Measurements from ENCODE around the gene PLXNA4.
A peak's percentile ranks its signal among the peaks of the same experiment; 100 is the strongest.

Gene PLXNA4

DNA sequence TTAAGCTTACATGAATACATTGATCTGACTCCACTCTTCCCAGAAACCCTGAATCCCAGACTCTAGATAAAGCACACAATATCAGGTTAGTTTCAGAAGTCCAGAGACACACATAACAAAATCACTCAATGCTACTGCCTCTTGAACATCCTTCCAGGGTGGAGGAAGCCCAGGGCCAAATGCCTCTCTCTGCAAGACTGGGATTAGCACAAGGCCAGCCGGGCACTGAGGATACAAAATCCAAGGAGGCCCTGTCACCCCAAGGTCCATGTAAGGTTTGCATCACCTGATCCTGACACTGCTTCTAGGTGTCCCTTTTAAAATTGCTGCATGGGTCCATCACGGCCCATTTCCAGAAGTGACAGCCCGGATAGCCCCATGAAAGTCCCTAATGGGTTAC is 2.6 kb upstream of the PLXNA4 start:
- Histone ChIP-seq H2BK15ac (ENCODE audit: low read depth, poor library complexity, severe bottlenecking) (no peak overlapping the region), H3K79me1 (replicated peaks; ENCODE audit: low read length, poor library complexity, severe bottlenecking) (no peaks in the 10 kb centered on the region), H3K9me3 (ENCODE audit: control insufficient read depth, low read length) (no peaks in the 10 kb centered on the region), H2BK5ac (ENCODE audit: low read depth, low read length, poor library complexity, severe bottlenecking) (no peak overlapping the region), H2BK120ac (ENCODE audit: low read depth, low read length) (no peak overlapping the region), H3K18ac (ENCODE audit: low read depth in 1 of 2, low read length in 2 of 2) (no peak overlapping the region), H3K36me3 (ENCODE audit: control insufficient read depth in 1 of 2, insufficient read depth in 2 of 2, low read depth in 1 of 2, low read length in 2 of 2) (no peaks in the 10 kb centered on the region), H2AFZ (ENCODE audit: low read depth, low read length) (no peak overlapping the region), H3K4me2 (ENCODE audit: low read length, poor library complexity, severe bottlenecking) (no peak overlapping the region), H3K23ac (ENCODE audit: low read length in 2 of 2) (no peak overlapping the region), H4K91ac (ENCODE audit: low read length) (no peak overlapping the region), H3K27me3 (ENCODE audit: control insufficient read depth in 1 of 2, insufficient read depth in 1 of 2, low read length in 2 of 2) (peaks cover 25 to 75% of the 10 kb centered on the region in 2 experiments), H2AK5ac (ENCODE audit: low read length, severe bottlenecking) (no peak overlapping the region), H2BK12ac (ENCODE audit: low read length in 2 of 2) (no peak overlapping the region), H4K8ac (ENCODE audit: low read length) (no peak overlapping the region), H3K4ac (ENCODE audit: low read depth in 1 of 2, low read length in 2 of 2) (no peak overlapping the region), H3K14ac (ENCODE audit: low read length in 2 of 2) (no peak overlapping the region), H3K9ac (ENCODE audit: low read length) (no peak overlapping the region), H3K4me3 (ENCODE audit: insufficient read depth in 1 of 2, low read depth in 1 of 2, low read length in 2 of 2) (no peak overlapping the region), H3K4me1 (ENCODE audit: control insufficient read depth, insufficient read depth, low read depth, low read length) (peaks cover 21% of the 10 kb centered on the region), H3K27ac (ENCODE audit: low read length, poor library complexity, severe bottlenecking) (no peak overlapping the region)
- WGBS = 79% methylated on average over 3 of the region's 3 CpGs
- no peak for DNase-seq

- H2BK120ac ChIP-seq (ENCODE audit: low read depth, low read length) = no peak overlapping the region
- H3K23ac ChIP-seq (ENCODE audit: low read length in 2 of 2) = no peak overlapping the region
- no peak overlapping the region for H3K9ac ChIP-seq (ENCODE audit: low read length)
- H3K4me3 ChIP-seq (ENCODE audit: insufficient read depth in 1 of 2, low read depth in 1 of 2, low read length in 2 of 2) = no peak overlapping the region
- H4K91ac ChIP-seq (ENCODE audit: low read length) = no peak overlapping the region
- no peak overlapping the region for H3K14ac ChIP-seq (ENCODE audit: low read length in 2 of 2)
- H3K4me1 ChIP-seq (ENCODE audit: control insufficient read depth, insufficient read depth, low read depth, low read length) = peaks cover 21% of the 10 kb centered on the region
- H4K8ac ChIP-seq (ENCODE audit: low read length) = no peak overlapping the region
- WGBS = 82% methylated on average over 3 of the region's 3 CpGs
- H2AFZ ChIP-seq (ENCODE audit: low read depth, low read length) = no peak overlapping the region
- no peak overlapping the region for H2AK5ac ChIP-seq (ENCODE audit: low read length, severe bottlenecking)
- H3K4me2 ChIP-seq (ENCODE audit: low read length, poor library complexity, severe bottlenecking) = no peak overlapping the region
- DNase-seq = no peak
- H3K79me1 ChIP-seq (replicated peaks; ENCODE audit: low read length, poor library complexity, severe bottlenecking) = no peaks in the 10 kb centered on the region
- no peak overlapping the region for H3K27ac ChIP-seq (ENCODE audit: low read length, poor library complexity, severe bottlenecking)
- no peak overlapping the region for H3K18ac ChIP-seq (ENCODE audit: low read depth in 1 of 2, low read length in 2 of 2)
- no peaks in the 10 kb centered on the region for H3K9me3 ChIP-seq (ENCODE audit: control insufficient read depth, low read length)
- no peak overlapping the region for H2BK15ac ChIP-seq (ENCODE audit: low read depth, poor library complexity, severe bottlenecking)
- no peak overlapping the region for H2BK12ac ChIP-seq (ENCODE audit: low read length in 2 of 2)
- H3K4ac ChIP-seq (ENCODE audit: low read depth in 1 of 2, low read length in 2 of 2) = no peak overlapping the region
- no peak overlapping the region for H2BK5ac ChIP-seq (ENCODE audit: low read depth, low read length, poor library complexity, severe bottlenecking)
- H3K27me3 ChIP-seq (ENCODE audit: control insufficient read depth in 1 of 2, insufficient read depth in 1 of 2, low read length in 2 of 2) = peaks cover 21 to 82% of the 10 kb centered on the region in 2 experiments
- no peaks in the 10 kb centered on the region for H3K36me3 ChIP-seq (ENCODE audit: control insufficient read depth in 1 of 2, insufficient read depth in 2 of 2, low read depth in 1 of 2, low read length in 2 of 2)
Measured at GRCh38 chr7:132578050-132578370, 1.7 kb upstream of the PLXNA4 start.

DNA sequence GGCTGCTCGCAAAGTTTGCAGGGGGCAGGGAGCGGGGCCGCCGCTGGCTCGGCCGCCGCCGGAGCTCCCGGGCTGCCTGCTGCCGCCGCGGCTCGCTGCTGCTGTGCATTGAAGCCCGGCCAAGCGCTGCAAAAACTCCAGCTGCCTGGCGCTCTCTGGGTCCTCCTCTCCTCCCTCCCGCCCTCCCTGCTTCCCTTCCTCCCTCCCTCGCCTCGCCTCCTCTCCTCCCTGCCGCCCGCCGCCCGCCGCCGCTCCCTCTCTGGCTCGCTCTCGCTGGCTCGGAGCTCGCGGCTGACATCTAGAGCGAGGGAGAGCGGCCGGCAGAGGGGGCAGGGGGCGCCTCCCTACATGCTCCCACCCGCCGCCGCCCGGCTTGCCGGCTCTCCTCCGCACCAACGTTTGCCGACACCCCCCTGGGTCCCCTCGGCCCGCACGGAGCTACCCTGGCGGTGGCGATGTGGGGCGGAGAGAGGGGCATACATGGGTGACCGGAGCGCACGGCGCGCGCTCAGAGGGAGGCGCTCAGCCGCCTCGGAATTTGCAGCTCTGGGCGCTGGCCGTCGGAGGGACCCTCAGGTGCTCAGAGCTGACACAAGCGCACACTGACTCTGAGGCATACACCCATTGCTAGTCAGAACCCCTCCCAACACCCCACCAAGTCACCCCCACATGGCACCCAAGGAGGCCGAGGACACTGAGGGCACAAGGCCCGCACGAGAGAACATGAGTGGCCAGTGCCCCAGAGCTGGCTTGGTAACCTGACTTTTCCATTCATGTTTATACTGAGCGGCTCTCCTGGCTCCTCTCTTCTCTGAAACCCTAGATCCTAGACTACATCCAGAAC is 1.2 kb upstream of the PLXNA4 start:
- Histone ChIP-seq H3K18ac (ENCODE audit: low read depth in 1 of 2, low read length in 2 of 2) (no peak overlapping the region), H3K9ac (ENCODE audit: low read length) (peak overlapping the region; percentile 26), H3K4me1 (ENCODE audit: control insufficient read depth, insufficient read depth, low read depth, low read length) (peaks cover 21% of the 10 kb centered on the region), H3K23ac (ENCODE audit: low read length in 2 of 2) (no peak overlapping the region), H3K14ac (ENCODE audit: low read length in 2 of 2) (no peak overlapping the region), H3K9me3 (ENCODE audit: control insufficient read depth, low read length) (no peaks in the 10 kb centered on the region), H2BK15ac (ENCODE audit: low read depth, poor library complexity, severe bottlenecking) (no peak overlapping the region), H3K36me3 (ENCODE audit: control insufficient read depth in 1 of 2, insufficient read depth in 2 of 2, low read depth in 1 of 2, low read length in 2 of 2) (no peaks in the 10 kb centered on the region), H4K91ac (ENCODE audit: low read length) (no peak overlapping the region), H2AFZ (ENCODE audit: low read depth, low read length) (peak overlapping the region; percentile 37), H2AK5ac (ENCODE audit: low read length, severe bottlenecking) (no peak overlapping the region), H2BK120ac (ENCODE audit: low read depth, low read length) (no peak overlapping the region), H4K8ac (ENCODE audit: low read length) (no peak overlapping the region), H3K27ac (ENCODE audit: low read length, poor library complexity, severe bottlenecking) (no peak overlapping the region), H3K4ac (ENCODE audit: low read depth in 1 of 2, low read length in 2 of 2) (no peak overlapping the region), H2BK5ac (ENCODE audit: low read depth, low read length, poor library complexity, severe bottlenecking) (no peak overlapping the region), H3K79me1 (replicated peaks; ENCODE audit: low read length, poor library complexity, severe bottlenecking) (no peaks in the 10 kb centered on the region), H3K4me3 (ENCODE audit: insufficient read depth in 1 of 2, low read depth in 1 of 2, low read length in 2 of 2) (peak overlapping the region; percentile 38 to 67), H3K4me2 (ENCODE audit: low read length, poor library complexity, severe bottlenecking) (peak overlapping the region; percentile 68), H3K27me3 (ENCODE audit: control insufficient read depth in 1 of 2, insufficient read depth in 1 of 2, low read length in 2 of 2) (peaks cover 18 to 82% of the 10 kb centered on the region in 2 experiments), H2BK12ac (ENCODE audit: low read length in 2 of 2) (no peak overlapping the region)
- peak; percentile 59 for DNase-seq
- 4% methylated on average over 49 of the region's 65 CpGs for WGBS

- Histone ChIP-seq H2BK15ac (ENCODE audit: low read depth, poor library complexity, severe bottlenecking) (no peak overlapping the region), H3K4me2 (ENCODE audit: low read length, poor library complexity, severe bottlenecking) (peak overlapping the region; percentile 68), H2BK12ac (ENCODE audit: low read length in 2 of 2) (no peak overlapping the region), H2AK5ac (ENCODE audit: low read length, severe bottlenecking) (no peak overlapping the region), H3K79me1 (replicated peaks; ENCODE audit: low read length, poor library complexity, severe bottlenecking) (no peaks in the 10 kb centered on the region), H4K91ac (ENCODE audit: low read length) (no peak overlapping the region), H4K8ac (ENCODE audit: low read length) (no peak overlapping the region), H3K14ac (ENCODE audit: low read length in 2 of 2) (no peak overlapping the region), H2BK5ac (ENCODE audit: low read depth, low read length, poor library complexity, severe bottlenecking) (no peak overlapping the region), H3K9me3 (ENCODE audit: control insufficient read depth, low read length) (no peaks in the 10 kb centered on the region), H3K4me1 (ENCODE audit: control insufficient read depth, insufficient read depth, low read depth, low read length) (peaks cover 21% of the 10 kb centered on the region), H3K4ac (ENCODE audit: low read depth in 1 of 2, low read length in 2 of 2) (no peak overlapping the region), H2BK120ac (ENCODE audit: low read depth, low read length) (no peak overlapping the region), H3K27me3 (ENCODE audit: control insufficient read depth in 1 of 2, insufficient read depth in 1 of 2, low read length in 2 of 2) (peaks cover 11 to 82% of the 10 kb centered on the region in 2 experiments), H2AFZ (ENCODE audit: low read depth, low read length) (no peak overlapping the region), H3K36me3 (ENCODE audit: control insufficient read depth in 1 of 2, insufficient read depth in 2 of 2, low read depth in 1 of 2, low read length in 2 of 2) (no peaks in the 10 kb centered on the region), H3K4me3 (ENCODE audit: insufficient read depth in 1 of 2, low read depth in 1 of 2, low read length in 2 of 2) (peak overlapping the region; percentile 48 to 89), H3K27ac (ENCODE audit: low read length, poor library complexity, severe bottlenecking) (no peak overlapping the region), H3K9ac (ENCODE audit: low read length) (peak overlapping the region; percentile 84), H3K18ac (ENCODE audit: low read depth in 1 of 2, low read length in 2 of 2) (no peak overlapping the region), H3K23ac (ENCODE audit: low read length in 2 of 2) (peak overlapping the region in 1 of 2 experiments; percentile 63)
- WGBS = under 1% methylated on average over 31 of the region's 55 CpGs
- DNase-seq = no peak
Measured at GRCh38 chr7:132576721-132577085, 433 bp upstream of the PLXNA4 start.
